KG1 (cell line): ENCODE results near the gene LARP1.
"Not testable (repeated sequence)": the region's sequence is repeated elsewhere in the genome, so short reads cannot be mapped to it uniquely, and the experiment has no call there.

Source experiments
- DNase-seq: peaks from one replicate; lab custom pipeline; 2025; lab: John Stamatoyannopoulos, UW

LARP1 gene

GRCh38 chr5:154755361-154756008 lies at the start of gene LARP1:
TSS of gene LARP1 (plus strand) at chr5:154755377. CDS start at chr5:154755758, 381 bp downstream.
- no peak for DNase-seq

GRCh38 chr5:154706416-154706815 lies 48.8 kb upstream of the LARP1 start:
- DNase-seq: no peak

- DNase-seq: no peak
Measured at GRCh38 chr5:154707641-154708040, 47.5 kb upstream of the LARP1 start.

GRCh38 chr5:154708207-154708606 lies 47.0 kb upstream of the LARP1 start:
- no peak for DNase-seq

- DNase-seq: no peak
Measured at GRCh38 chr5:154708846-154709245, 46.3 kb upstream of the LARP1 start.

- no peak for DNase-seq
Measured at GRCh38 chr5:154709368-154710305, 45.5 kb upstream of the LARP1 start.

- DNase-seq: no peak
Measured at GRCh38 chr5:154712518-154713437, 42.4 kb upstream of the LARP1 start.

GRCh38 chr5:154713615-154714125 lies 41.5 kb upstream of the LARP1 start:
- DNase-seq: no peak

GRCh38 chr5:154714266-154714986 lies 40.8 kb upstream of the LARP1 start:
- DNase-seq: no peak

GRCh38 chr5:154721481-154722058 lies 33.6 kb upstream of the LARP1 start:
- no peak for DNase-seq

- DNase-seq: no peak
Measured at GRCh38 chr5:154722097-154722496, 33.1 kb upstream of the LARP1 start.

- DNase-seq: no peak
Measured at GRCh38 chr5:154722936-154723335, 32.2 kb upstream of the LARP1 start.

- no peak for DNase-seq
Measured at GRCh38 chr5:154723740-154724505, 31.3 kb upstream of the LARP1 start.

- no peak for DNase-seq
Measured at GRCh38 chr5:154727361-154727760, 27.8 kb upstream of the LARP1 start.

- DNase-seq: no peak
Measured at GRCh38 chr5:154728939-154729588, 26.1 kb upstream of the LARP1 start.

- DNase-seq: no peak
Measured at GRCh38 chr5:154729613-154730012, 25.6 kb upstream of the LARP1 start.

- not testable (repeated sequence) for DNase-seq
Measured at GRCh38 chr5:154730761-154731160, 24.4 kb upstream of the LARP1 start.

GRCh38 chr5:154732212-154732611 lies 23.0 kb upstream of the LARP1 start:
- no peak for DNase-seq
